Stimulated activated CD4-positive, alpha-beta T cell treated with anti-CD3 and anti-CD28 coated beads, Interleukin-12 subunit alpha, Interleukin-12 subunit beta, amount 100 ng/mL, for 4 hours (primary cell): ENCODE measurements around the gene RANGAP1.
"Not testable (repeated sequence)": the region's sequence is repeated elsewhere in the genome, so short reads cannot be mapped to it uniquely, and the experiment has no call there.

Source experiments
- DNase-seq: peaks from one replicate; pipeline ENCODE4 v3.0.0-alpha.2; 2020

RANGAP1 gene

DNA sequence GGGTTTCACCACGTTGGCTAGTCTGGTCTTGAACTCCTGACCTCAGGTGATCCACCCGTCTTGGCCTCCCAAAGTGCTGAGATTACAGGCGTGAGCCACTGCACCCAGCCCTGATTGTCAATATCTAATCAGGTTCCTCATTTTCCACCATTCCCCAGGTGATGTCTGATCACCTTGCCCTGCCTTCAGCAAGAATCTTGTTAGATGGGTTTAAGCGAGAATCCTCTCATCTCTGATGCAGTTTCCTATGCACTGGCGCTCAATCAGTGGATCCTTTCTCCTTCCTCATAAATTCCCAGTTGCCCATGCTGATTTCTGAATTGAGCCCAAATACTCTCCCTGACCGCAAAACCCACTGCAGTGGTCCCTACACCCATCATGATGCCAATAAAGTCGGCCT is 14.7 kb upstream of the RANGAP1 start:
- no peak for DNase-seq

DNA sequence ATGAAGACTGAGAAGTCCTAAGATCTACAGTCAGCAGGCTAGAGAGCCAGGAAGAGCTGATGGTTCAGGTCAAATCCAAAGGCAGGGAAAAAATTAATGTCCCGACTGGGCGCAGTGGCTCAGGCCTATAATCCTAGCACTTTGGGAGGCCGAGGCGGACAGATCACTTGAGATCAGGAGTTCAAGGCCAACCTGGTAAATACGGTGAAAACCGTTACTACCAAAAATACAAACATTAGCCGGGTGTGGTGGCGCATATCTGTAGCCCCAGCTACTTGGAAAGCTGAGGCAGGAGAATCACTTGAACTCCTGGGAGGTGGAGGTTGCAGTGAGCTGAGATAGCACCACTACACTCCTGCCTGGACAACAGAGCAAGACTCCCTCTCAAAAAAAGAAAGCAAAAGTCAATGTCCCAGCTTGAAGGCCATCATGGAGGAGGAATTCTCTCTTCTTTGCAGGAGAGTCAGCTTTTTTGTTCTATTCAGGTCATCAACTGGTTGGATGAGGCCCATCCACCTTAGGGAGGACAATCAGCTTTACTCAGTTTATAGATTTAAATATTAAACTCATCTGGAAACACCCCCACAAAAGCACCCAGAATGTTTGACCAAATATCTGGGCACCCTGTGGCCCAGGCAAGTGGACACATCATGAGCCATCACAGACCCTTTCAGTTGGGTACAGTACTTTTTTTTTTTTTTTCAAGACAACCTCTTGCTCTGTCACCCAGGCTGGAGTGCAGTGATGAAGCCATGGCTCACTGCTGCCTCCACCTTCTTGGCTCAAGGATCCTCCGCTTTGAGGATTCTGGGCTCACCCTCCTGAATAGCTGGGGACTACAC is 11.1 kb upstream of the RANGAP1 start:
- no peak for DNase-seq

DNA sequence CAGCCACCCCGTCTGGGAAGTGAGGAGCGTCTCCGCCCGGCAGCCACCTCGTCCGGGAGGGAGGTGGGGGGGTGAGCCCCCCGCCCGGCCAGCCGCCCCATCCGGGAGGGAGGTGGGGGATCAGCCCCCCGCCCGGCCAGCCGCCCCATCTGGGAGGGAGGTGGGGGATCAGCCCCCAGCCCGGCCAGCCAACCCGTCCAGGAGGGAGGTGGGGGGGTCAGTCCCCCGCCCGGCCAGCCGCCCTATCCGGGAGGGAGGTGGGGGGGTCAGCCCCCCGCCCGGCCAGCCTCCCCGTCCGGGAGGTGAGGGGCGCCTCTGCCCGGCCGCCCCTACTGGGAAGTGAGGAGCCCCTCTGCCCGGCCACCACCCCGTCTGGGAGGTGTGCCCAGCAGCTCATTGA is 8.8 kb upstream of the RANGAP1 start:
- DNase-seq: not testable (repeated sequence)

DNA sequence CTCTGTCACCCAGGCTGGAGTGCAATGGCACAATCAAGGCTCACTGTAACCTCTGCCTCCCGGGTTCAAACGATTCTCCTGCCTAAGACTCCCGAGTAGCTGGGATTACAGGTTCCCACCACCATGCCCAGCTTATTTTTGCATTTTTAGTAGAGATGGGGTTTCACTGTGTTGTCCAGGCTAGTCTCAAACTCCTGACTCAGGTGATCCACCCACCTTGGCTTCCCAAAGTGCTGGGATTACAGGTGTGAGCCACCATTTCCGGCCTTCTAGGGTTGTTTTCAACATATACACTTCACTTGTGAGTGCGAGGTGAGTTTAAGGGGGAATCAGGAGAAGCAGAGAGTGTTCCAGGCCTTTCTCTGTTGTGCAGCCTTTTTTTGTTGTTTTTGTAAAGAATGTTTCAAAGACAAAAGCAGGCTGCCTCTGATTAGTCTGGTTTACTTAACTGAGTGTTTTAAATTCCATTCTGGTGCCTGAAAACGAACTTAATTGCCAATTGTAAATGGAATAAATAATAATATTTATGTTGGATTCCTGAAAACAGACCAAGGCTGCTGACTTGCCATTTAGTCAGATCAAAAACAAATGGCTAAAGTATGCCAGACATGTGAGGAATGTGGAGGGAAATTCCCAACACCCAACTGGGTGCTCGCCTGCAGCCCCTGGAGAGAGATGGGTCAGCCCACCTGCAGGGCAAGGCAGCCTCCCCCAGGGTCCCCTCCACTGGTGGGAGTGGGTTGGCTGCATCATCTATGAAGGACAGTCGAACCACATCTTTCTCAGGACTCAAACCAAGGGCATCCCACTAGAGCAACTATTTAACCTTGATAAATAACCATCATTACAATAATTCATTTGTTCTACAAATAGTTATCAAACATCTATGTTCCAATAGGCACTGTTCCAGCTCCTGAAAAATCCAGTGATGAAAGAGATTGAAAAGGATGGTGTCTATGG is 4.6 kb upstream of the RANGAP1 start:
- no peak for DNase-seq

DNA sequence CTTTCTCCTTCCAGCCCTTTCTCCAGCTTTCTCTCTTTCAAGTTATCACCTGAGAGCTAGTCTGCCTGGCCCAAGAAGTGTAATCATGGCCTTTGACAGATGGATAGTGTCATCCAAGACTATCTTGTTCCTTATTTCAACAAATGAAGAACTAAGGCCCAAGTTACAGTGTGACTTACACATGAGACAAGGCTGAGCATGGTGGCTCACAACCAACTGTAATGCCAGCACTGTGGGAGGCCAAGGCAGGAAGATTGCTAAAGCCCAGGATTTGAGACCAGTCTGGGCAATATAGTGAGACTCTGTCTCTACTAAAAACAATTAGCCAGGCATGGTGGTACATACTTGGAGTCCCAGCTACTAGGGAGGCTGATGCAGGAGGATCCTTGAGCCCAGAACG is 3.7 kb upstream of the RANGAP1 start:
- no peak for DNase-seq

DNA sequence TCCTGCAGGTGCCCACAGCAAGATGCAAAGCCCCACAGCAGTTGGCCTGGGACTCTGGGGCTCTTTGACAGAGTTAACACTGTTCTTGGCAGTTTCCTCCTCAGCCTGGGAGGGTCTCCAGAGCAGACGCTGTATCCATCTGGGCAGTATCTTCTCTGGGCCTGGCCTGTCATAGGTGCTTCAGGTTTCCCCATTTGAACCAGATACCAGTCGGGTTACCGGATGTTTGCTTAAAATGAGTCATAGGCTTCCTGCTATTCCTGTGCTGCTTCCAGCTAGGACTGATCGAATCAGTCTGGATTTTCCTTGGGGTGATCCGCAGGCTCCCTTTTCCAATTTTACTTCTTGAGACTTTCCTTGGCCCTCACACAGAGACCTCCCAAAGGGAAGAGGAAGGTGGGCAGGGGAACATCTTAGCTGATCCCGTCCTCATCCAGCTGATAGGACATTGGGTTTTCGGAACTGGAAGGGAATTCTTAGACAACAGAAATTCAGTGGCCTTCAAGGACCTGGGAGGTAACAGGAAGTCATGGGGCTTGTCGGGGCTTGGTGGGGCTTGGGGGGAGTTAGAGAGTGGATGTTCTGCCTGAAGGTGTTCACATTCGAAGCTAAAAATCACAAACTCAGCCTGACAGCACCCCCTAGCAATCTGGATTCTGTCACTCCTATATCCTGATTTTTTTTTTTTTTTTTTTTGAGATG is 2.4 kb upstream of the RANGAP1 start:
- DNase-seq: no peak

DNA sequence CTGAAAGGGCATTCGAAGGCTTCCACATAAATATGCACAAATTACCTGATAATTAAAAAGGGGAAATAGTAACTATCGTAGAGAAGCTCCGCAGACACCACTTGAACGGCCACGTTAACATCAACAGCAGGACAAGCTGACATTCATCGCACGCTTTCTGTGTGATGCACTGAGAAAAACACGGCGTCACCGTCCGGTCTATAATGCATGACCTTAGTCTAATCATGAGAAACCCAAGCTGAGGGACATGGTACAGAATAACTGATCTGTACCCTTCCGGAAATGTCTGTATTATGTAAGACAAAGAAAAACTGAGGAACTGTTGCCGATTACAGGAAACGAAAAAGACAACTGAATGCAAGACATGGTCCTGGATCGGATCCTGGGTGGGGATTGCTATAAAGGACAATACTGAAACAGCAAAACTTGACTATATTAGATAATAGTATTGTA is 678 bp upstream of the RANGAP1 start:
- DNase-seq: peak; percentile 20

DNA sequence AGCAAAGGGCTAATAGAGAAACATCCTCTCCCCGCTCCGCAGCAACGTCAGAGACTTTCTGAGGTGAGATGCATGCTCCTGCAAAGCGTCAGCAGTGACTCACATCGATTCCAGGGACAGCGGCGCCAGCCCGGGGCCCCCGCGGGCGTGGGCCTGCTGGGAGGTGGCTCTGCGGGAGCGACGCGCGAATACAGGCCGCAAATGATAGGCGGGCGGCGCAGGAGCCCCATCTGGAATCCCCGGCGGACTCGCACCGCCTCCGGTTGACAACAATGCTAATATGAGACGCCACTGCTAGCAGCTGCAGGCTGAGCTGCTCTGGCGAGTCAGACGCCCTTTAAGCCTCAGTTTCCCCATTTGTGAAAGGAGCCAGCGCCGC is 557 bp downstream of the RANGAP1 start:
- peak; percentile 83 for DNase-seq

DNA sequence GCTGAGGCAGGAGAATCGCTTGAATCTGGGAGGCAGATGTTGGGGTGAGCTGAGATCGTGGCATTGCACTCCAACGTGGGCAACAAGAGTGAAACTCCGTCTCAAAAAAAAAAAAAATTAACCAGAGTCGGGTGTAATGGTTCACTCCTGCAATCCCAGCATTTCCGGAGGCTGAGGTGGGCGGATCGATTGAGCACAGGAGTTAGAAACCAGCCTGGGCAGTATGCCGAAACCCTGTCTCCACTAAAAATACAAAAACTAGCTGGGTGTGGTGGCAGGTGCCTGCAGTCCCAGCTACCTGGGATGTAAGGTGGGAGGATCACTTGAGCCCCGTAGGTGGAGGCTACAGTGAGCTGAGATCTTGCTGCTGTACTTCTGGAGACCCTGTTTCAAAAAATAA is 1.5 kb downstream of the RANGAP1 start:
- no peak for DNase-seq

DNA sequence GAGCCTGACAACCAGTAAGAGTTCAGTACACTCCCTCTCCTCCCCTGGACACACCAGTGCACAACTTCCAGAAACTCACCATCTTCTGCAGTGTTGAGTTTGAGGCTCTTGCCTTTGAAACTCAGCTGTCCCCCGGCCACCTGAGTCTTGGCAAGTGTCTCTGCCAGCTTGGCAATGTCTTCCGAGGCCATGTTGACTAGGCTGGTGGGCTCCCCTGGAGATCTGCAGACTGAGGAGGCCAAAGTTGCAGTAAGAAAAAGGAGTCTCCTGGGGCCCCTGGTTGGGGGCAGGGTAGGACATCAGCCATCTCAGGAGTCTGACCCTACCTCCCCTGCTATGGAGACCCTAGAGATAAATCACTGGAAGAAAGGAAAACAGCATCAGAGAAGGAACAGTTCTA is 5.1 kb downstream of the RANGAP1 start:
- no peak for DNase-seq

DNA sequence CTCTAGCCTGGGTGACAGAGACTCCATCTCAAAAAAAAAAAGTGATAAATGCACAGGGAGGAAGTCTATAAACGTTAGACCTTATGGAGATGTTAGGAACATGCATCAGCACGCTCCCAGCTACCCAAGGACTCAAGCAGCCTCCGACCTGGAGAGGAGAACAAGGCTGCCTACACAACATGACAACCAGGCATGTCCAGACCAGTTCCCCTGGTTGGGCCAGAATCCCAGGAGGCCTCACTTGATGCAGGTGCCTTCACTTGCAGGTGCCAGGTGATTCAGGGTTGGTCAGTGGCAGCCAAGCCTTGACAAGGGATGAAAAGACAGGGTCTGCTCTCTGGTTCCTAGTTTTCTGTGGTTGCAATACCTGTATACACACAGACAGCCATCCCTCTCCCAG is 5.9 kb downstream of the RANGAP1 start:
- no peak for DNase-seq

DNA sequence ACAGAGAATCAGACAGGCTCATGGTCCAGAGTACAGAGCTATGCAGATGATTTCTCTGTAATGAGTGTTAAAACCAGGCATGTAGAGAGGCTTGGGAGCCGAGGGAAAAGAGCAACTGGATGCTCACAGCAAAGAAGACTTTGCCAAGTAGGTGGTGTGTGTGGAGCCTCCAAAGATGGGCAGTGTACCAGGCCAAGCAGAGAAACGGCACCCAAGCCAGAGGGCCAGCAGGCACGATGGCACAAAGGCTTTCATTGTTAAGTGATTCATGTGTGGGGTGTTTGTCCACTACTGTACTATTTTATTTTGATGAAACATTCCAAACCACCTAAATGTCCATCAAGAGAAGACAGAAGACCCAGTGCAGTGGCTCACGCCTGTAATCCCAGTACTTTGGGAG is 11.1 kb downstream of the RANGAP1 start:
- no peak for DNase-seq

DNA sequence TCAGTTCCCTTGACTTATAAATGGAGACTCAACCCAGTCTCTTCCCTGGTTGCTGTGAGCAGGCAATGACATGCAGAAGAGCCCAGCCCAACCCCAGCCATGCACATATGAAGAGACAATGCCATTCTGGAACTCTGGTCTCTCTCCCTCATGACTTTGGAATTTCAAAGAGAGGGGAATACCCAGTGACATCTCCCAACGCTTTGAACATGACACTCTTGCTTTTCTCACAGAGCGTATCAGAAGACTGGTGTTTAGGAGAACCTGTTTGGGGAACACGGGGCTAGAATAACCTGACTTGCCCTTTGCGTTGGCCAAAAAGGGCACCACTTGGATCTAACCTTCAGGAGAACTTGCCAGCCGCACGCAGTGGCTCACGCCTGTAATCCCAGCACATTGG is 12.9 kb downstream of the RANGAP1 start:
- no peak for DNase-seq

DNA sequence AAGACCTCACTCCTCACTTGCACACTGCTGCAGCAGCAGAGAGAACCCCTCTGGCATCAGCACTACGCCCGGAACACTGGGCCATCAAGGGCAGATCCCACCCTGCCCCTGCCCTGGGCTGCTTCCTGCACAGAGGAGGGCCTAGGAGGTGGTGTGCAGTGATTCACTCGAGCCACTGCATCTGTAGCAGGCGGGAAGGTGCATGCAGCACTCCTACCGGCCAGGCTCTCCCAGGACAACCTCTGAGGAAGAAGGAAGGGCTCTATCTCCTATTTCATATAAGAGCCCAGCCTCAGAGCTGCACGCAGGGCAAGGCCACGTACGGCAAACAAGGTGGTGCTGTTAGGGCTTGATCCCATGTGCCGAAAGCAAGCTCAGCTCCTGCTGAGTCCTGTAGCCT is 14.2 kb downstream of the RANGAP1 start:
- no peak for DNase-seq

DNA sequence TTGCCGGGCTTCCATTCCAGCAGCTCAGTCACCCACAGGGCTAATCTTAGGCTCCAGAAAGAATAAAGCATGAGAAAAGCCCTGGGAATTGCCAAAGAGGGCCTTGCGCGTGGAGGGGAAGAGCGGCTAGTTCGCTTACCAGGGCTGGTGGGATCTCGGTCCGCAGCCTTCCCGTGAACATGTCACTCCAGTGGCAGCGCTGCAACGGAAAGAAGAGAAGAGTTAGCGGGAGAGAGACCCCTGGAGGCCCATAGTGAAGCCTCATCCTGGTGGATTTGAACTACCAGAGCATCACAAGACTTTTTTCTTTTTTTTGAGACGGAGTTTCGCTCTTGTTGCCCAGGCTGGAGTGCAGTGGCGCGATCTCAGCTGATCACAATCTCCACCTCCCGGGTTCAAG is 18.0 kb downstream of the RANGAP1 start:
- DNase-seq: no peak

DNA sequence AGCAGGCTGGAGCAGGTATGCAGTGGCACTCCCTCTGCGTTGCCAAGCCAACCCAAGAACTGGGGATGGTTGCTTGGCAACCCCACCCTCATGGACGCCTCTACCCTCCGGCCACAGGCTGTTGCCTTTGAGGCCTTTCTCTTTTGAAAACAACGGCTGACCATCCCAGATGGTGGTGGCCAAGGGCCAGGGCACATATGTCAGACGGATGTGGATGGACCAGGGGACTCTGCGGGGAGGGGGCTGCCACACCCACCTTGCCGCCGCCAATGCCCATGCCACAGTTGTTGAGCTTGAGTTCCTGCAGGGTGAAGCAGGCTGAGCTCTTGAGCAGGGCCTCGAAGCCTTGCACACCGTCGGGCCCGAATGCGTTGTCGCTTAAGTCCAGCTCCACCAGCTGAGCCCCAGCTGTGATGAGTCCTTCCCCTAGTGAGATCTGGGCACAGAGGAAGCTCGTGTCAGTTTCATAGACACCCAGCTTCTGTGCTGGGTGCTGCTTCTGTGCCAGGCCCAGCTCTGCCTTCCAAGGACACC is 21.5 kb downstream of the RANGAP1 start:
- no peak for DNase-seq

DNA sequence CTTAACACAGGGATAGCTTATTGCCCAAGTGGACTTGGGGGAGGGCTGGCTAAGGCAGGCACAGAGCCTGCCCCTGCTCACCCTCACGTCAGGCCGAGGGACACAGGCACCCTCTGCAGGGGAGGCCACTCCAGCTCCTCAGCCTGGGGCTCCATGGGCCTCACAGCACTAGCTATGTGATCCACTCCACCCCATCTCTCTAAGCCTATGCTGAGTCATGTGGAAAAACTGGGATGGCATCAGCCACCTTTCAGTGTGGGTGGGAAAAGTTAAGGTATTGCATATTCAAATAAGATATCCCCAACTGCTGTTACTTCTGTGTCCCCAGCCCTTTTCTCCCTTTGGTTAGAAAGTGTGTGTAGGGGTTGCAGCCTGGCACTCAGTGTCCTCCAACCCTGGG is 22.3 kb downstream of the RANGAP1 start:
- no peak for DNase-seq

DNA sequence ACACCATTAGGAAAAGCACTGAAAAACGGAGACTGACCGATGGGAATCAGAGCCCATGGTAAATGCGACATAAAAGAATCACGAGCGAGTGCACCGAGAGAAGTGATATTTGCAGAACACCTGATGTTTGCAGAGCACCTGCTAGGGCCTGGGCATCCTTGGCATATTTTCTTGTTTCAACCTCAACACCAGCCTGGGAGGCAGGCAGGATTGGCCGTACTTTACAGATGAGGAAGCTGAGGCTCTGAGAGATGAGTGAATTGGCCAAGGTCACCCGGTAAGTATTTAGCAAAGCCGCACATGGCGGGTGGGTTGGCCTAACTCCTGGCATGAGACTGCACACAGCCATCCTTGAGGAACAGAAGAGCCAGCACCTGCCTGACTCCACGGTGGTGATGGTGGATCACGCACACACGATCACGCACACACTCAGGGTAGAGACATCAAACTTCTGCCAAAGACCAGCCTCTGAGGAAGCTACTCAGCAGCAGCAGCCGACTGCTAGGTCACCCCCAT is 23.7 kb downstream of the RANGAP1 start:
- DNase-seq: no peak

DNA sequence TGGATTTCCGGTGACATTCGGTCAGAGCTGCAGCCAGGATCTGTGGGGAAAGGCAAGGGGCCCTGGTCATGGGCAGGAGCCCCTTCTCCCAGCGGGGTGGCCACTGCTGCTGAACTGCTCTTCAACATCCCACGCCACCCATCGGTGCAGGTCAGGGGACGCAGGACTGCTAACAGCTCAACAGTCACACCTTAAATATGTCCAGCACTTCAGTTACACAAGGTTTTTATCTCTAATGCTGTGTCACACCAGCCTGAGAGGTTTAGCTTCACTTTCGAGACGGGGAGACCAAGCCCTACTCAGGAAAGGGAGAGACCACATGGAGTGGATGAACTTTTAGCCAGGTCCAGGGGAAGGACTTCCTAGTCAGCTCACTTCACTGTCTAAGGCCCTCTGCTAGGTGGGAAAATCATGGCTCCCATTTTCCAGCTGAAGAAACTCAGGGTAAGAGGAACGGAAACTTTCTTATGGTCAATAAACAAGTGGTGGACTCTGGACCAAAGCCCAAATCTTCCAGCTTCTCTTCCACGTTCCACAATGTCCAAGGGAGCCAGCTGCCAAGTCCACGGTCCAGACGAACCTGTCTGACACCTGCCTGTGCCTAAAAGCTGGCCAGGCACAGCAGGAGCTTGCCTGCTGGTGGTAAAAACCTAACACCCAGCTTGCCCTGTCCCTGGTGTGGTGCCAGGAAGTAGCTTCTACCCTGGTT is 24.3 kb downstream of the RANGAP1 start:
- no peak for DNase-seq

DNA sequence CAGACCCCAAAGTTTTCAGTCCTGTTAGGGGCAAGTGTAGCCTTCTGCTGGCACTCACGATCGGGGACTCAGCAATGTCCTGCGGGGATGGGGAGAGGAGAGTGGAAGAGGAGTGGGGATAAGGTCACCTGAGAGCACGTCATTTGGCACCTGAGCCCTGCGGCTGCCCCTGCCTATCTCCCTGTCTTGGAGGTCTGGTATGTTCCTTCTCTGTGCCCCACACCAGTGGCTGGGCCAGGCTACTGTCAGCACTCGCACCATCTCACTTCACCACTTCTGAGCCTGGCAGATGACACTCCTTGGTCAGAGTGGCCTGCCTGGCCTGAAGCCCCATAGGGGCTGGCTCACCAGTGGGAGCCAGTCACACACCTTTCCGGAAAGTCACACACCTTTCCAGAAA is 25.1 kb downstream of the RANGAP1 start:
- no peak for DNase-seq

DNA sequence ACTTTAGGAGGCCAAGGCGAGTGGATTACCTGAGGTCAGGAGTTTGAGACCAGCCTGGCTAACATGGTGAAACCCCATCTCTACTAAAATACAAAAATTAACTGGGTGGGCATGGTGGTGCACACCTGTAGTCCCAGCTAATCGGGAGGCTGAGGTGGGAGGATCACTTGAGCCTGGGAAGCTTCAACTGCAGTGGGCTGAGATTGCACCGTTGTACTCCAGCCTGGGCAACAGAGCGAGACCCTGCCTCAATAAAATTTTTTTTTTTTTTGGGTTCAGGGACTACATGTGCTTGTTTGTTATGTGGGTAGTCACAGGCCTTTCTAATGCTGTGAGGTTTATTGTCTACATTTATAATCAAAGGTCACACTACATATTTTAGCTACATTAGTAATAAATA is 26.2 kb downstream of the RANGAP1 start:
- not testable (repeated sequence) for DNase-seq

DNA sequence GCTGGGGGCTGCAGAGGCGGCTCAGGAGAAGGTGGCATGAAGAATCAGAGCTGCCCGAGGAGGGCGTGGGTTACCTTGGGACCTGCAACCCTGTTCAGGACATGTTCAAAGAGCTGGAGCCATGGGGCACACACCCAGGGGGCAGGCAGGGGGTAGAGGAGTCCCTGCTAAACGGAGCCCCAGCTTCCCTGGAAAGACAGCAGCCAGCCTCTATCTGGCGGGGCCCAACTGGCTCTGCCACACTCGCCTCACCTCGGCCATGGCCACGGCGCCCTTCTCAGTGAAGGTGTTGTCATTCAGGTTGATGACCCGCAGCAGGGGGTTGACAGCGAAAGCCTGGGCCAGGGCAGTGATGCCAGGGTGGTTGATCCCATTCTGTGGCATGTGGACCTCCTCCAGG is 28.3 kb downstream of the RANGAP1 start:
- DNase-seq: no peak
